ENCODE results near the gene B4GALT2. TPM values are rescaled to one million over a fixed set of nuclear protein-coding genes. Genes with fewer than 3 reads are reported as not detected.

B4GALT2 gene
- total RNA-seq, 1 donor: 99.5 TPM

GRCh38 chr1:43961692-43962091 lies 17.3 kb upstream of the B4GALT2 start:
- Histone ChIP-seq H3K79me2 (ENCODE audit: insufficient read depth, low read length) (no peaks in the 10 kb centered on the region), H2AFZ (ENCODE audit: low read length) (no peak overlapping the region), H3K27me3 (ENCODE audit: insufficient read depth, low read length) (no peaks in the 10 kb centered on the region), H3K4me2 (ENCODE audit: insufficient read depth, low read length) (no peak overlapping the region), H3K4me1 (ENCODE audit: insufficient read depth, low read length) (no peaks in the 10 kb centered on the region), H3K27ac (ENCODE audit: low read depth, low read length) (no peak overlapping the region), H3K36me3 (ENCODE audit: insufficient read depth, low read length) (peaks cover 58% of the 10 kb centered on the region), H3K4me3 (ENCODE audit: insufficient read depth, low read length) (no peak overlapping the region), H4K20me1 (ENCODE audit: insufficient read depth, low read length) (peaks cover 11% of the 10 kb centered on the region), H3K9me3 (ENCODE audit: low read depth, low read length) (no peaks in the 10 kb centered on the region)
- no peak for TF ChIP-seq CTCF (IDR thresholded peaks at IDR 0.05; ENCODE audit: extremely low read depth, low read depth, low read length)
- no peak for DNase-seq (ENCODE audit: insufficient read length, low spot score, missing footprints)

DNA sequence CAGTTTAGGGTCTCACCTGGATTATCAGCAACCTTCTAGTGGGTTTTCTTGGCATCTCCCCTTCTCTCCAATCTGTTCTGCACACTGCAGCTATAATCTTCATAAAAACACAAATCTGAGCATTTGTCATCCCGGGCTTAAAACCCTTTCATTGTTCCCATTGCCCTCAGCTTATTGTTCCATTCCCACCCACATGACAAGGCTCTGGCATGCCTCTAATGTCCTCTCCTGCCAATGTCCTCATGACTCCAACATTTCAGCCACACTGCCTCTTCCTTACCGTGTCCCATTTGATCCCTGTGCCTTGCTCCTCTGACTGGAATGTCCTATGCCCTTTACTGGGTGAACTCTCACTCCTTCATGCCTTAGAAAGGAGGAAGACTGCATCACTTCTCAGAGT lies 16.7 kb upstream of the B4GALT2 start:
- Histone ChIP-seq H3K36me3 (ENCODE audit: insufficient read depth, low read length) (peaks cover 53% of the 10 kb centered on the region), H3K27ac (ENCODE audit: low read depth, low read length) (no peak overlapping the region), H3K4me2 (ENCODE audit: insufficient read depth, low read length) (no peak overlapping the region), H3K9me3 (ENCODE audit: low read depth, low read length) (no peaks in the 10 kb centered on the region), H3K4me3 (ENCODE audit: insufficient read depth, low read length) (no peak overlapping the region), H4K20me1 (ENCODE audit: insufficient read depth, low read length) (peaks cover 10% of the 10 kb centered on the region), H2AFZ (ENCODE audit: low read length) (no peak overlapping the region), H3K4me1 (ENCODE audit: insufficient read depth, low read length) (no peaks in the 10 kb centered on the region), H3K79me2 (ENCODE audit: insufficient read depth, low read length) (no peaks in the 10 kb centered on the region), H3K27me3 (ENCODE audit: insufficient read depth, low read length) (no peaks in the 10 kb centered on the region)
- no peak for DNase-seq (ENCODE audit: insufficient read length, low spot score, missing footprints)
- no peak for TF ChIP-seq CTCF (IDR thresholded peaks at IDR 0.05; ENCODE audit: extremely low read depth, low read depth, low read length)

- Histone ChIP-seq H3K36me3 (ENCODE audit: insufficient read depth, low read length) (peaks cover 51% of the 10 kb centered on the region), H4K20me1 (ENCODE audit: insufficient read depth, low read length) (peaks cover 6% of the 10 kb centered on the region), H3K4me2 (ENCODE audit: insufficient read depth, low read length) (no peak overlapping the region), H3K27ac (ENCODE audit: low read depth, low read length) (no peak overlapping the region), H3K9me3 (ENCODE audit: low read depth, low read length) (no peaks in the 10 kb centered on the region), H3K4me3 (ENCODE audit: insufficient read depth, low read length) (no peak overlapping the region), H3K79me2 (ENCODE audit: insufficient read depth, low read length) (no peaks in the 10 kb centered on the region), H3K4me1 (ENCODE audit: insufficient read depth, low read length) (no peaks in the 10 kb centered on the region), H2AFZ (ENCODE audit: low read length) (no peak overlapping the region), H3K27me3 (ENCODE audit: insufficient read depth, low read length) (no peaks in the 10 kb centered on the region)
- no peak for TF ChIP-seq CTCF (IDR thresholded peaks at IDR 0.05; ENCODE audit: extremely low read depth, low read depth, low read length)
- no peak for DNase-seq (ENCODE audit: insufficient read length, low spot score, missing footprints)
Measured at GRCh38 chr1:43963006-43963405, 16.0 kb upstream of the B4GALT2 start.

- Histone ChIP-seq H3K79me2 (ENCODE audit: insufficient read depth, low read length) (no peaks in the 10 kb centered on the region), H2AFZ (ENCODE audit: low read length) (no peak overlapping the region), H3K27ac (ENCODE audit: low read depth, low read length) (no peak overlapping the region), H4K20me1 (ENCODE audit: insufficient read depth, low read length) (peaks cover 6% of the 10 kb centered on the region), H3K9me3 (ENCODE audit: low read depth, low read length) (no peaks in the 10 kb centered on the region), H3K36me3 (ENCODE audit: insufficient read depth, low read length) (peaks cover 42% of the 10 kb centered on the region), H3K27me3 (ENCODE audit: insufficient read depth, low read length) (no peaks in the 10 kb centered on the region), H3K4me2 (ENCODE audit: insufficient read depth, low read length) (no peak overlapping the region), H3K4me3 (ENCODE audit: insufficient read depth, low read length) (no peak overlapping the region), H3K4me1 (ENCODE audit: insufficient read depth, low read length) (no peaks in the 10 kb centered on the region)
- TF ChIP-seq CTCF (IDR thresholded peaks at IDR 0.05; ENCODE audit: extremely low read depth, low read depth, low read length): no peak
- no peak for DNase-seq (ENCODE audit: insufficient read length, low spot score, missing footprints)
Measured at GRCh38 chr1:43963890-43964289, 15.1 kb upstream of the B4GALT2 start.
